HK-2 (cell line): ENCODE data around the gene IL26.
"Not testable (repeated sequence)": the region's sequence is repeated elsewhere in the genome, so short reads cannot be mapped to it uniquely, and the experiment has no call there.

Source experiments
- DNase-seq: peaks from one replicate; pipeline ENCODE4 v3.0.0-alpha.2; 2018; ENCODE audit not compliant: unreplicated experiment

The IL26 gene

GRCh38 chr12:68239309-68239982 lies 13.8 kb upstream of the IL26 start:
- DNase-seq, result no peak

GRCh38 chr12:68237619-68238018 lies 12.0 kb upstream of the IL26 start:
- DNase-seq, result no peak

- DNase-seq, result no peak
Observed at GRCh38 chr12:68237078-68237477, 11.5 kb upstream of the IL26 start.

GRCh38 chr12:68236421-68237059 lies 10.9 kb upstream of the IL26 start:
- no peak for DNase-seq

GRCh38 chr12:68235576-68235975 lies 10.0 kb upstream of the IL26 start:
- no peak for DNase-seq

GRCh38 chr12:68234140-68234539 lies 8.5 kb upstream of the IL26 start:
- no peak for DNase-seq

- no peak for DNase-seq
Observed at GRCh38 chr12:68233498-68233897, 7.9 kb upstream of the IL26 start.

- no peak for DNase-seq
Observed at GRCh38 chr12:68231691-68232090, 6.1 kb upstream of the IL26 start.

- no peak for DNase-seq
Observed at GRCh38 chr12:68231229-68231628, 5.6 kb upstream of the IL26 start.

- DNase-seq, result no peak
Observed at GRCh38 chr12:68229956-68230355, 4.3 kb upstream of the IL26 start.

- no peak for DNase-seq
Observed at GRCh38 chr12:68227356-68227755, 1.7 kb upstream of the IL26 start.

GRCh38 chr12:68224613-68225285 lies 861 bp downstream of the IL26 start:
- no peak for DNase-seq

GRCh38 chr12:68223067-68223747 lies 2.4 kb downstream of the IL26 start:
- peak; percentile 70 for DNase-seq

- DNase-seq, result no peak
Observed at GRCh38 chr12:68222326-68222725, 3.3 kb downstream of the IL26 start.

- no peak for DNase-seq
Observed at GRCh38 chr12:68221497-68221896, 4.1 kb downstream of the IL26 start.

- DNase-seq, result no peak
Observed at GRCh38 chr12:68210875-68211274, 14.7 kb downstream of the IL26 start.

- DNase-seq, result not testable (repeated sequence)
Observed at GRCh38 chr12:68209048-68209728, 16.4 kb downstream of the IL26 start.

- DNase-seq, result no peak
Observed at GRCh38 chr12:68207276-68207675, 18.3 kb downstream of the IL26 start.

- no peak for DNase-seq
Observed at GRCh38 chr12:68206446-68206845, 19.2 kb downstream of the IL26 start.

- no peak for DNase-seq
Observed at GRCh38 chr12:68203460-68203875, 22.1 kb downstream of the IL26 start.

GRCh38 chr12:68200854-68201253 lies 24.8 kb downstream of the IL26 start:
- DNase-seq, result no peak

- no peak for DNase-seq
Observed at GRCh38 chr12:68199127-68199526, 26.5 kb downstream of the IL26 start.
